GM12878 (cell line): ENCODE results near the gene SLC2A4. TPM values are rescaled to one million over a fixed set of nuclear protein-coding genes. Genes with fewer than 3 reads are reported as not detected.
A peak's percentile ranks its signal among the peaks of the same experiment; 100 is the strongest.

ENCODE experiments used
- ATAC-seq: fragments of 200-7000 bp; cut with Tn5 transposase; 3 replicates; pipeline ENCODE4 v1.9.1; 2020; ENCODE audit warnings: mild to moderate bottlenecking, moderate library complexity
- BruUV-seq: library from RNA; stranded (reverse); fragments of 400-500 nt; replicated peaks from 2 replicates; lab custom pipeline; 2021; lab: Mats Ljungman, UMichigan
- CTCF ChIA-PET: fragments of 300-600 bp; sonication (Branson Sonifier 250); formaldehyde crosslinking; extraction: SDS; loops from one replicate; lab custom pipeline; 2021; ENCODE audit warnings: inconsistent platforms; lab: Yijun Ruan, JAX
- POLR2A ChIA-PET: fragments of 350-600 bp; formaldehyde crosslinking; extraction: SDS; loops from one replicate; lab custom pipeline; 2021; ENCODE audit warnings: inconsistent platforms; lab: Charles Lee
- RAD21 ChIA-PET: fragments of 300-600 bp; sonication (Branson Sonifier 250); formaldehyde crosslinking; loops from one replicate; lab custom pipeline; 2023; ENCODE audit warnings: antibody characterized with exemption; ENCODE audit not compliant: unreplicated experiment; lab: Charles Lee
- SMC1A ChIA-PET: fragments of 300-600 bp; sonication (Branson Sonifier 250); formaldehyde crosslinking; loops from one replicate; lab custom pipeline; 2023; ENCODE audit not compliant: unreplicated experiment, uncharacterized antibody; lab: Charles Lee
- DNase-seq: peaks from one replicate; pipeline ENCODE4 v3.0.0-alpha.2; 2011; ENCODE audit warnings: low read depth, low spot score
- FAIRE-seq: peaks from 3 replicates; lab custom pipeline; 2011; peaks lifted over from hg19 to GRCh38; lab: Jason Lieb, UNC
- H2AFZ ChIP-seq: 2 replicates; pipeline ENCODE4 v1.6.0; 2011; ENCODE audit warnings: low read depth, low read length, control low read depth; ENCODE audit not compliant: control insufficient read depth
- H3K27ac ChIP-seq: 2 replicates; pipeline ENCODE4 v1.5.1; 2011; ENCODE audit warnings: control low read depth; ENCODE audit not compliant: control insufficient read depth, insufficient read depth
- H3K27me3 ChIP-seq, 2 experiments: replicated peaks in 1 of 2; 2 replicates each; pipeline versions ENCODE4 v1.6.0 to v1.6.1; 2011; ENCODE audit warnings: low read length in 1 of 2; ENCODE audit not compliant: control insufficient read depth in 2 of 2, insufficient read depth in 2 of 2
- H3K36me3 ChIP-seq, 2 experiments: 2 replicates each; pipeline ENCODE4 v1.5.1; 2011; ENCODE audit warnings: low read length in 1 of 2; ENCODE audit not compliant: control insufficient read depth in 2 of 2, insufficient read depth in 2 of 2
- H3K4me1 ChIP-seq: 2 replicates; pipeline ENCODE4 v1.6.1; 2011; ENCODE audit warnings: mild to moderate bottlenecking, low read length, moderate library complexity, mixed read lengths; ENCODE audit not compliant: control insufficient read depth, insufficient read depth
- H3K4me2 ChIP-seq: 2 replicates; pipeline ENCODE4 v1.6.0; 2011; ENCODE audit warnings: control low read depth; ENCODE audit not compliant: control insufficient read depth, insufficient read depth
- H3K4me3 ChIP-seq: fragments of 200-600 bp; sonication (generic); 2 replicates; pipeline ENCODE4 v1.5.1; 2016
- H3K79me2 ChIP-seq: 2 replicates; pipeline ENCODE4 v1.6.0; 2011; ENCODE audit warnings: low read length; ENCODE audit not compliant: control insufficient read depth, insufficient read depth
- H3K9ac ChIP-seq: 2 replicates; pipeline ENCODE4 v1.8.0; 2011; ENCODE audit warnings: low read length, control low read depth, mixed read lengths; ENCODE audit not compliant: control insufficient read depth, insufficient read depth
- H3K9me3 ChIP-seq: replicated peaks from 3 replicates; pipeline ENCODE4 v1.5.1; 2011; ENCODE audit warnings: mild to moderate bottlenecking, low read length; ENCODE audit not compliant: control insufficient read depth, insufficient read depth
- H4K20me1 ChIP-seq: 2 replicates; pipeline ENCODE4 v1.6.0; 2011; ENCODE audit not compliant: control insufficient read depth, insufficient read depth
- CREM ChIP-seq: IDR thresholded peaks from 2 replicates; pipeline ENCODE4 v1.6.1; 2014; ENCODE audit warnings: antibody characterized with exemption, low read depth
- CTCF ChIP-seq, 3 experiments: IDR thresholded peaks in 2 of 3; conservative IDR thresholded peaks in 1 of 3; 2 replicates each; pipeline ENCODE4 v1.5.1; 2011; ENCODE audit warnings: low read depth in 3 of 3, low read length in 3 of 3, mild to moderate bottlenecking in 3 of 3, control low read depth in 2 of 3, moderate library complexity in 2 of 3, inconsistent platforms in 1 of 3, mixed read lengths in 1 of 3; ENCODE audit not compliant: control insufficient read depth in 2 of 3, insufficient read depth in 1 of 3; ENCODE audit errors: extremely low read depth in 1 of 3
- IKZF2 ChIP-seq, 2 experiments: fragments of 450-650 bp; IDR thresholded peaks; 2 replicates each; pipeline ENCODE4 v1.6.1; 2017; ENCODE audit warnings: mild to moderate bottlenecking in 2 of 2, moderate library complexity in 2 of 2
- POLR2A ChIP-seq: IDR thresholded peaks from 2 replicates; pipeline ENCODE4 v1.6.1; 2011; ENCODE audit warnings: low read depth, mild to moderate bottlenecking, low read length
- WGBS: methylation state at CpG from one replicate; pipeline ENCODE4 v1.1.6; 2016; ENCODE audit warnings: low lambda C conversion rate; ENCODE audit not compliant: insufficient replicate concordance, insufficient coverage; ENCODE audit errors: missing lambda C conversion rate; 5-methylcytosine and 5-hydroxymethylcytosine counted together
- in situ Hi-C: fragments of 300-500 bp; cut with MboI; formaldehyde crosslinking; loops from 9 replicates; pipeline ENCODE4 v1.14.3; 2018; ENCODE audit warnings: mixed read lengths
- intact Hi-C: fragments of 100-400 bp; cut with micrococcal nuclease; formaldehyde crosslinking; loops from one replicate; pipeline ENCODE4 v1.14.2; 2022; ENCODE audit not compliant: unreplicated experiment
- polyA plus RNA-seq, 11 experiments: library from polyadenylated mRNA; depleted of rRNA in 4 of 11; unstranded in 6 of 11; stranded (reverse) in 5 of 11; fragments of >200 nt; fragmentation: Nextera tagmentation in 4 of 11; fragmentation: Illumina TruSeq in 1 of 11; extraction: Ambion mirVana in 4 of 11; extraction: Trizol in 1 of 11; gene quantifications; 1 replicate in 1 of 11; 2 replicates in 10 of 11; pipeline versions ENCODE4 v1.2.1 to v1.2.3, GENCODE V29; 2011 to 2016; ENCODE audit warnings: inconsistent platforms in 2 of 11, missing spikeins in 2 of 11, low read depth in 1 of 11
- total RNA-seq, 4 experiments: library from RNA; depleted of rRNA in 3 of 4; stranded (reverse); fragments of >200 nt in 3 of 4; fragmentation: Illumina TruSeq in 1 of 4; extraction: Trizol in 1 of 4; gene quantifications; 2 replicates each; pipeline versions ENCODE4 v1.2.1 to v1.2.3, GENCODE V29; 2013 to 2021
- TF ChIP-seq, protein P1 (sequence below): fragments of 450-650 bp; IDR thresholded peaks from 2 replicates; pipeline ENCODE4 v1.6.1; 2017; ENCODE audit warnings: mild to moderate bottlenecking, moderate library complexity

Gene SLC2A4
- total and polyA plus RNA-seq, 10 of the 15 experiments (the other 5 are each of a cell fraction or from before 2014, with no cell fraction given) = 0.03 to 0.23 (median 0.04) TPM; not detected in 4

DNA sequence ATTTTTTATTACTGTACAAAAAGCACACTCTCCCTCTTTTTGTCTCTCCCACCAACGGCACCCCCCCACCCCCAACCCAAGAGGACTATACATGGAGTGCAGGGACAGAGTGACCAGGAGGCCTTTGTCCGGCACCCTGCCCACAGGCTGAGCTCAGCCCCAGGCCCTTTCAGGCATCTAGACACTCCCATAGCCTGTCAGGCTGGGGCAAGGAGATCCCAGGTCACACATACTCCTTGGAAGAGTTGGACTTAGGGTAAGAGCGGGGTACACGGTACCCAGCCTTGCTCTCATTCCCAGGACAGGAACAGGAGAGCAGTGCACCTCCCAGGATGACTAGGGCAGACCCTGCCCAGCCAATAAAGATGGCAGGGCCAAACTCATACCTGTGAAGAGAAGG is 21.4 kb upstream of the SLC2A4 start (continued):
- TF ChIP-seq CTCF (IDR thresholded peaks at IDR 0.05 in 2 of 3, conservative IDR thresholded peaks at IDR 0.05 in 1 of 3; ENCODE audit: control insufficient read depth in 2 of 3, extremely low read depth in 1 of 3, insufficient read depth in 1 of 3, low read depth in 3 of 3, low read length in 3 of 3) = no peak
- no peak for TF ChIP-seq CREM
- no peak for TF ChIP-seq IKZF2 (IDR thresholded peaks at IDR 0.05)
- TF ChIP-seq, all 136 proteins: peak for 0

DNA sequence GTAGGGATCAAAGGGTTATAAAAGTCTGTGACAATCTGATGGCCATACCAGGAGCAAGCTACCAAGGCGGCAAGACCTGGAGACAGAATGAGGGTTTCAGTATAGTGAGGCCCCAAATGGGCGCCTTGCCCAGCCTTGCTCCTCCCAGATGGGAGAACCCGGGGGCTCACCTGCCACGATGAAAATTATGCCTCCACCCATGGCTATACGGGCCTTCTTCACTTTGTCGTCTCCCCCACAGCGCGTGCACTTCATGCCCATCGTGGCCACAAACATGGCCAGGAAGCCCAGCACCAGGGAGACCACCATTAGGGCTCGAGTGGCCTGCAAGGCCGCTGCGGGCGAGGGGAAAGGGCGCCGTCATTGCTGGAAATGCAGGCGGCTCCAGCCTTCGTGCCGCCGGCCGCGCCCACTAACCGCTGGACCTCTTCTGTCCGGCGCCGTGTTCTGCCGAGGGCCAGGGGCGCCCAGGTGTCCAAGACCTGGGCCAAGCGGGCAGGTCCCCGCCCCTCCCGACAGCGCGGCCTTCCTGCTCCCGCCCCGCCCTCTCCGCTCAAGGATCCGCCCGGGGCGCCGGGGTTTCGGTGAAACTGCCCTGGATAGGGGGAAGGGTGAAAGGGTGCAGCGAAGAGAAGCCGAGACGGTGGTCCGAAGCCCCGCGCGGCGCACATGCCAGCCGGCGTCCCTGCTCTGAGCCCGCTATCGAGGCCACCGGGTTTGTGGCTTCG is 20.7 kb upstream of the SLC2A4 start:
- Histone ChIP-seq H4K20me1 (no peaks in the 10 kb centered on the region), H3K4me2 (peak overlapping the region; percentile 86), H3K79me2 (no peaks in the 10 kb centered on the region), H3K36me3 (peaks cover 0 to 8% of the 10 kb centered on the region in 2 experiments; a peak in 2 of 4 replicates), H3K9me3 (no peaks in the 10 kb centered on the region), H3K9ac (peak overlapping the region; percentile 43), H3K27ac (no peak overlapping the region), H3K27me3 (peaks cover 3 to 5% of the 10 kb centered on the region in 2 experiments; a peak in 2 of 4 replicates), H3K4me3 (peak overlapping the region; percentile 64), H2AFZ (peak overlapping the region; percentile 65), H3K4me1 (peaks cover 17% of the 10 kb centered on the region)
- ChIA-PET RAD21 (no interaction called here), POLR2A (no interaction called here), CTCF (no interaction called here), SMC1A (no interaction called here)
- TF ChIP-seq POLR2A = peak; percentile 69
- TF ChIP-seq, protein P1, sequence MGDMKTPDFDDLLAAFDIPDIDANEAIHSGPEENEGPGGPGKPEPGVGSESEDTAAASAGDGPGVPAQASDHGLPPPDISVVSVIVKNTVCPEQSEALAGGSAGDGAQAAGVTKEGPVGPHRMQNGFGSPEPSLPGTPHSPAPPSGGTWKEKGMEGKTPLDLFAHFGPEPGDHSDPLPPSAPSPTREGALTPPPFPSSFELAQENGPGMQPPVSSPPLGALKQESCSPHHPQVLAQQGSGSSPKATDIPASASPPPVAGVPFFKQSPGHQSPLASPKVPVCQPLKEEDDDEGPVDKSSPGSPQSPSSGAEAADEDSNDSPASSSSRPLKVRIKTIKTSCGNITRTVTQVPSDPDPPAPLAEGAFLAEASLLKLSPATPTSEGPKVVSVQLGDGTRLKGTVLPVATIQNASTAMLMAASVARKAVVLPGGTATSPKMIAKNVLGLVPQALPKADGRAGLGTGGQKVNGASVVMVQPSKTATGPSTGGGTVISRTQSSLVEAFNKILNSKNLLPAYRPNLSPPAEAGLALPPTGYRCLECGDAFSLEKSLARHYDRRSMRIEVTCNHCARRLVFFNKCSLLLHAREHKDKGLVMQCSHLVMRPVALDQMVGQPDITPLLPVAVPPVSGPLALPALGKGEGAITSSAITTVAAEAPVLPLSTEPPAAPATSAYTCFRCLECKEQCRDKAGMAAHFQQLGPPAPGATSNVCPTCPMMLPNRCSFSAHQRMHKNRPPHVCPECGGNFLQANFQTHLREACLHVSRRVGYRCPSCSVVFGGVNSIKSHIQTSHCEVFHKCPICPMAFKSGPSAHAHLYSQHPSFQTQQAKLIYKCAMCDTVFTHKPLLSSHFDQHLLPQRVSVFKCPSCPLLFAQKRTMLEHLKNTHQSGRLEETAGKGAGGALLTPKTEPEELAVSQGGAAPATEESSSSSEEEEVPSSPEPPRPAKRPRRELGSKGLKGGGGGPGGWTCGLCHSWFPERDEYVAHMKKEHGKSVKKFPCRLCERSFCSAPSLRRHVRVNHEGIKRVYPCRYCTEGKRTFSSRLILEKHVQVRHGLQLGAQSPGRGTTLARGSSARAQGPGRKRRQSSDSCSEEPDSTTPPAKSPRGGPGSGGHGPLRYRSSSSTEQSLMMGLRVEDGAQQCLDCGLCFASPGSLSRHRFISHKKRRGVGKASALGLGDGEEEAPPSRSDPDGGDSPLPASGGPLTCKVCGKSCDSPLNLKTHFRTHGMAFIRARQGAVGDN = no peak
- DNase-seq (no peak), FAIRE-seq (no peak), ATAC-seq (peak; percentile 48)
- intact Hi-C loops (no loop called here), in situ Hi-C loops (no loop called here)
- WGBS = 8% methylated on average over 38 of the region's 54 CpGs
- no TSS peak for BruUV-seq
